8988T (cell line): ENCODE results near the gene TPRA1.
"Not testable (repeated sequence)": the region's sequence is repeated elsewhere in the genome, so short reads cannot be mapped to it uniquely, and the experiment has no call there.

Experiments used
- DNase-seq: peaks from one replicate; pipeline ENCODE4 v3.0.0; 2011

The TPRA1 gene

GRCh38 chr3:127535106-127535785, 55.3 kb downstream of the TPRA1 start:
- no peak for DNase-seq

- DNase-seq = no peak
These were observed 56.0 kb downstream of the TPRA1 start for GRCh38 chr3:127534564-127534963.

- no peak for DNase-seq
These were observed 56.4 kb downstream of the TPRA1 start for GRCh38 chr3:127534161-127534451.

- DNase-seq = no peak
These were observed 57.9 kb downstream of the TPRA1 start for GRCh38 chr3:127532561-127533203.

GRCh38 chr3:127531821-127532220, 58.7 kb downstream of the TPRA1 start:
- DNase-seq = no peak

GRCh38 chr3:127530863-127531262, 59.7 kb downstream of the TPRA1 start:
- not testable (repeated sequence) for DNase-seq

- no peak for DNase-seq
These were observed 61.0 kb downstream of the TPRA1 start for GRCh38 chr3:127529346-127530188.

- DNase-seq = no peak
These were observed 65.2 kb downstream of the TPRA1 start for GRCh38 chr3:127525373-127525772.

GRCh38 chr3:127524296-127524896, 66.1 kb downstream of the TPRA1 start:
- DNase-seq = no peak
